Superior temporal gyrus (tissue), 1 donor: ENCODE data around the gene CCDC201.

Experiments
- DNase-seq: peaks from one replicate; pipeline ENCODE4 v3.0.0-alpha.2; 2016; ENCODE audit errors: extremely low spot score

Gene CCDC201, protein sequence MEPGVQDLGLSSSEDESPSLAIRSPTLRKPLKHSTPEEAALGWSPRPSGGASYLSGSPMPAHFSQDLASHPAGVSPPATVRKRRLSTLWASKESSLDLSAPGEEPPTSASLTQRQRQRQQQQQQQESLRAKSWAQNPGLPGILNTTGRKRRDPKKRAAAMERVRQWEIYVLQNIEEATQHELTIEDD

GRCh38 chr7:45873035-45873354 is at the start of gene CCDC201:
CCDC201 (minus strand) TSS chr7:45873082; CDS start chr7:45873007, 75 bp downstream.
- no peak for DNase-seq

DNA sequence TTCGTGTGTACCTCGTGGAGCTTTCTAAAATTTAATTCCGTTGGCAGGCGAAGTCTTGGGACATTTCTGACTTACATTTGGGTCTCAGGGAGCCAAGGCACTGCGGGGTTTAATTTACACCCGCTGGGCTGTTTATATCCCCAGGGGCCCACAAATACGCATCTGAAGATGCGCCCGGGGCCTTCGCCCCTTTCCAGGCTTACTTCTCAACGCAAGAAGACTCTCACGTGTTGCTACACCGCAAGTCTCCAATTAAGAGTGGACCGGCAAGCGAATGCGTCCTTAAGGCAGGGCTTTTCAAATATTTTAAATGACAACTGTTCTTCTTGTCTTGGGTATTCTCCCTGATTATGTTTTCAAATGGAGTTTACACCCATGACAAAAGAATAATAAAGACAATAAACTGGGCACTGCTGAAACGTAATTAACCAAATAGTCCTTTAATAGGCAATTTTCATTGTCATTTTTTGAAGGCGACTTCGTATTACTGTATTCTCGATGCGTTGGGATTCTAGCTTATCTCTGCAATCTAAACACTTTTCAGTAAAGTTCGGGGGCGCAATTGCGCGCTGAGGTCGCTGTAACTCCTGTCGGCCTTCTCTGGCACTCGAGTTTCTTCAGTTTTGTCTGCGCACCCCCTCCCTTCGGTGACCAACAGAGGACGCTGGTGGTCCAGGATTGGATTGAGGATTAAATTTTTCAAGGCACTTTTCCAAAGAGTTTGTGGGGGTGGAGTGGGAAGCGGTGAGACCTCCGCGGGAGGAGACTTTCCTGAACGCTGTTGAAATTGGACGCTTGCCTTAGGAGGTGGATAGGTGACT is 49.0 kb upstream of the CCDC201 start:
- DNase-seq: peak; percentile 66

GRCh38 chr7:45921381-45921698 is 48.5 kb upstream of the CCDC201 start:
- no peak for DNase-seq

DNA sequence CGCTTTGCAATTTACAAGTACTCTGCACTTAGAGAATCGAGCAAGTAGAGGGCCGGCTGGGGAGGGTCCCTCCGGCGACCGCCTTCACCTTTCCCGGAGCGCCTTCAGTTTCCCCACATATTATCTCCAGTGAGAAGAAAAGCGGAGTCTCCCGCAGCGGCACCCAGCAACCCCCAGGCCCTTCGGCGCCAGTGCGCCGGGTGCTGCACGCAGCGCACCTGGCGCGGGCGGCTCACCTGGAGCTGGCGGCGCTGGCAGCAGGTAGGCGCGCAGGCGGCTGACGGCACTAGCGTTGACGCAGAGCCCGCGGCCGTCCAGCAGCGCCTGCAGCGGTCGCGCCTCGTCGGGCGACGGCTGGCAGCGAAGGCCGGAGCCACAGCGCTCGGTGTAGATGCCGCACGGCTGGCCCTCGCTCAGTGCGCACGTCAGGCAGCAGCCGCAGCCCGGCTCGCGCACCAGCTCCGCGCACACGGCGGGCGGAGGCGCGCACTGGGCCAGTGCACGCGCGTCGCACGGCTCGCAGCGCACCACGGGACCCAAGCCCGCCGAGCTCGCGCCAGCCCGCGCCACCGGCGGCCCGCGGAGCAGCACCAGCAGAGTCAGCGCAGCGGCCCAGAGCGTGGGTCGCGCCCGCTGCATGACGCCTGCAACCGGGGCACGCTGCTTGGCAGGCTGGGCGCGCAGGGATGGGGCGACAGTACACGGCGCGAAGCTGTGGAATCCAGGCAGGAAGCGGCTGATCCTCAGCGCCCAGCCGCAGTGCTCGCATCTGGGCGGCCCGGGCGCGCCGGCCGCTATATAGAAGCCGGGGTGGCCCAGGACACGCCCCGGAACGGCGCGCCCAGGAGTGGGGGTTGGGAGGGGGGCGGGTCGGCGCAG is 47.9 kb upstream of the CCDC201 start, which contains the start of gene IGFBP3:
IGFBP3 (minus strand) TSS at position 771 of the 879 bp plus-strand sequence; CDS start at position 639, 132 bp downstream.
- peak; percentile 29 for DNase-seq

DNA sequence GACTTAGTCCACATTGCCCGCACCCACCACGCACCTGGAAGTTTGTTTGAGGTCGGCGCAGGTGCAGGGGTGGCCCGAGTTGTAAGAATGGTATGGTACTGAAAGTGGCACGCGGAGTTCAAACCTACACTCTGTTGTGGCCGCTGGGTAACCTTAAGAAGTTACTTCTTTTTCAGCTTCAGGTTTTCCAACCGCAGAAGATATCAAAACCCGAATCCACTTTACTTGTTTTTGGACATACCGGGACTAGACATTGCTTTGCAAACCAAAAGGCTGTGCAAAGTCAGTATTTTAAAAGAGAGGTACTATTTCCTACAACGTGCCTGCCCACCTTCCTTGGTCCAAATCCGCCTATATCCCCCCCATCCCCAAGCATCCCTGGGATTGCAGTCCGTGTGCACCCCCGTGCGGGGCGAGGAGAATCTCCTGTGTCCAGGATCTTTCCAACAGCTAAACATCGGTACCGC is 47.1 kb upstream of the CCDC201 start:
- peak; percentile 12 for DNase-seq

- peak; percentile 30 for DNase-seq
Measured at GRCh38 chr7:45919231-45919784, 46.4 kb upstream of the CCDC201 start.

DNA sequence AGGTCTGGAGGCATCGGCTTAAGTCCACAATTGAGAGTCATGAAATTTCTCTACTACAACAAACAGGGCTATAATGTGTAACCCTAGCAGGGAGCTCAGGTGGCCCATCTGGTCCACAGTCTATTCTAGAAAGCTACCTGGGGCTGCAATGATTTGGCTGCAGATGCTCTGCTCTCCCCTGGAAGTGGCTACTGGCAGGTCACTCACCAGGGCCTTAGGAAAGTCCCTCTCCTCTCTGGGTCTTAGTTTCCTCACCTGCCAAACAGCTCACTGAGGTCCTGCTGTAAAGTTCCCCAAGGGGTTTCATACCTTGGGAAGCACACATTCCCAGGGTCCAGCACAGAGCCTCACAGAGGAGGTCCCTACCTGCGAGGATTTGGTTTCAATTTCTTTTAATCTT is 45.7 kb upstream of the CCDC201 start:
- DNase-seq: no peak

DNA sequence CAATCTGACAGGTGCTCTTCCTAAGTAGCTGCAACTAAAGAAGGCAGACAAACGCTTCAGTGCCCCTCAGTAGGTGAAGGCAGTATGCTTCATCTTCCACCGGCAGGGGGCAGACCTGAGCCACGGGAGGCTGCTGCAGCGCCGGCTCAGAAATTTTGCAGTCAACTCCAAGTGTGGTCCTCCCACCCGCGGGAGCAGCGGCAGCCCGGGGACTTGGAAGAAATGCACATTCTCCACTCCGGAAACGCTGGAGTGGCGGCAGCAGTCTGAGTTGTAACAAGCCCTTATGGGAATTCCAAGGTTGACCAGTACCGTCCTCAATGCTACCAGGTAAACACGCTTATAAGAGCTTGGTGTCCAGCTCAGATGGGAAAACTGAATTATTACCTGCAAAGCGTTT is 44.8 kb upstream of the CCDC201 start:
- DNase-seq: peak; percentile 87

- no peak for DNase-seq
Measured at GRCh38 chr7:45917064-45917463, 44.2 kb upstream of the CCDC201 start.

- no peak for DNase-seq
Measured at GRCh38 chr7:45915606-45916005, 42.7 kb upstream of the CCDC201 start.

GRCh38 chr7:45914911-45915310 is 42.0 kb upstream of the CCDC201 start:
- no peak for DNase-seq

GRCh38 chr7:45912972-45913371 is 40.1 kb upstream of the CCDC201 start:
- DNase-seq: no peak

- DNase-seq: no peak
Measured at GRCh38 chr7:45911311-45911710, 38.4 kb upstream of the CCDC201 start.

DNA sequence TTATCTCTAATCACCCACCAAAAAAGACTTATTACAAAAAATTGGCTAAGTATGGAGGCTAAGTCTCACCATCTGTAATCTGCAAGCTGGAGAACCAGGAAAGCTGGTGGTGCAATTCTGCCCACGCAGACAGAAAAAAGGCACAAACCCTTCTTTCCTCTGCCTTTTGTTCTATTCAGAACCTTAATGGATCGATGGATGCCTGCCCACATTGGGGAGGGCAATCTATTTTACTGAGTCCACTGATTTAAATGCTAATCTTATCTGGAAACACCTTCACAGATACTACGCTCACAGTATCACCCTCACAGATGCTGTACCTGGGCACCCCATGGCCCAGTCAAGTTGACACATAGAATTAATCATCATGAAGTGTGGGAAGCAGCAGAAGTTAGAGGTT is 38.0 kb upstream of the CCDC201 start:
- no peak for DNase-seq

- no peak for DNase-seq
Measured at GRCh38 chr7:45909561-45909960, 36.7 kb upstream of the CCDC201 start.

GRCh38 chr7:45902820-45903219 is 29.9 kb upstream of the CCDC201 start:
- DNase-seq: no peak

DNA sequence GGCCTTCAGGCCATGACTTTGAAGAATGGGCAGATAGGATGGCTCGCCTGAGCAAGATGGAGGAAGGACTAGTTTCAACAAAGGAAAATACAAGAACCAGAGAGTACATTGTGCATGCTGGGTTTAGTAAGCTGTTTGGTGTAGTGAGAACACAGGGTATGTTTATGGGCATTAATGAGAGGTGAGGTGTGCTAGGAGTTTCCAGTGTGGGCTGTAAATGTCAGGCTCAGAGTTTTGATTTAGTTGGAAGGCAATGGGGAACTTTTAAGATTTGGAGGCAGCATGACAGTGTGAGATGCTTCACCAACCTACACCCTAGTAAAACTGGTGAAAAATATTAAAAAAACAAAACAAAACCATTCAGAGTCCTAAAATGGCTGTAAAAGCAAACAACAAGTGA is 28.7 kb upstream of the CCDC201 start:
- DNase-seq: no peak

DNA sequence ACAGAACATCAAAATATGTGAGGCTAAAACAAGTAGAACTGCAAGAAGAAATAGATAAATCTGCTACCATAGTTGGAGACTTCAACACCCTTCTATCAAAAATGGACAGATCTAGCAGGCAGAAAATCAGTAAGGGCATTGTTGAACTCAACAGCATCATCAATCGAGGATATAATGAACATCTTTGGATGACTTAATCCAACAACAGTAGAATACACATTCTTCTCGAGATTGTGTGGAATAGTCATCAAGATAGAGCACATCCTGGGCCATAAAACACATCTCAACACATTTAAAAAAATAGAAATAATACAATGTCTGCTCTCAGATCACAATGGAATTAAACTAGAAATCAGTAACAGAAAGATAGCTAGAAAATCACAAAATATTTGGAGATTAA is 25.3 kb upstream of the CCDC201 start:
- DNase-seq: no peak

- DNase-seq: no peak
Measured at GRCh38 chr7:45897042-45897690, 24.3 kb upstream of the CCDC201 start.

DNA sequence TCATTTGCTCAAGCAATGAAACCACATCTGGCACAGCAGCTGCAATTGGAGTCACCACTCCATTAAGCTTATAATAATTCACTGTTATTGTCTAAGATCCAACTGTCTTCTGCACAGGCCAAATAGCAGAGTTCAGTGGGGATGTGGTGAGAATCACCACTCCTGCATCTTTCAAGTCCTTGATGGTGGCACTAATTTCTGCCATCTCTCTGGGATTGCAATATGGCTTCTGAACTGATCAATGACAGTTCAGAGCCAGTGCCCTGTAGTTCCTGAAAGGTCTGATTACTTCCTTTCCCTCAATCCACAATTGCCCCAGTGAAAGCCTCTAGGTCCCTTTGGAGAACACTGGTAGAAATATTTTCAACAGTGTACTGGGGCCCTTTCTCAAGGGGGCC is 21.8 kb upstream of the CCDC201 start:
- DNase-seq: no peak

GRCh38 chr7:45893996-45894664 is 21.2 kb upstream of the CCDC201 start:
- no peak for DNase-seq
